MM.1S (cell line): ENCODE results near the gene TNRC18.

Source experiments
- EZH2 ChIP-seq: fragments of 300-600 bp; sonication (generic); optimal IDR thresholded peaks from 2 replicates; pipeline ENCODE3; 2017; ENCODE audit warnings: low read depth, mild to moderate bottlenecking, antibody characterized with exemption, low read length, mixed read lengths
- EZH2phosphoT487 ChIP-seq: fragments of 300-600 bp; sonication (generic); IDR thresholded peaks from 2 replicates; pipeline ENCODE4 v1.6.1; 2018; ENCODE audit warnings: antibody characterized with exemption, low read length
- TF ChIP-seq, protein P1 (sequence below): fragments of 300-600 bp; sonication (generic); IDR thresholded peaks from 2 replicates; pipeline ENCODE4 v1.5.1; 2016; ENCODE audit warnings: antibody characterized with exemption, low read length, mixed read lengths

DNA sequence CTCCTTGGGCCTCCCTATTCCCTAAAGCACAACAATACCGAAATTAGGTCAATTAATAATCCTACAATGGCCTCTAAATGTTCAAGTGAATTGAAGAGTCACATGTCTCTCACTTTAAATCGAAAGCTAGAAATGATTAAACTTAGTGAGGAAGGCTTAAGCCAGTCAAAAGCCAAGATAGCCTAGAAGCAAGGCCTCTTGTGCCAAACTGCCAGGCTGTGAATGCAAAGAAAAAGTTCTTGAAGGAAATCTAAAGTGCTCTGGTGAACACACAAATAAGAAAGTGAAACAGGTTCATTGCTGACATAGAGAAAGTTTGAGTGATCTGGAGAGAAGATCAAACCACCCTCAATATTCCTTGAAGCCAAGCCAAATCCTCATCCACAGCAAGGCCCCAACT lies 83.7 kb downstream of the TNRC18 start:
- TF ChIP-seq, protein P1, sequence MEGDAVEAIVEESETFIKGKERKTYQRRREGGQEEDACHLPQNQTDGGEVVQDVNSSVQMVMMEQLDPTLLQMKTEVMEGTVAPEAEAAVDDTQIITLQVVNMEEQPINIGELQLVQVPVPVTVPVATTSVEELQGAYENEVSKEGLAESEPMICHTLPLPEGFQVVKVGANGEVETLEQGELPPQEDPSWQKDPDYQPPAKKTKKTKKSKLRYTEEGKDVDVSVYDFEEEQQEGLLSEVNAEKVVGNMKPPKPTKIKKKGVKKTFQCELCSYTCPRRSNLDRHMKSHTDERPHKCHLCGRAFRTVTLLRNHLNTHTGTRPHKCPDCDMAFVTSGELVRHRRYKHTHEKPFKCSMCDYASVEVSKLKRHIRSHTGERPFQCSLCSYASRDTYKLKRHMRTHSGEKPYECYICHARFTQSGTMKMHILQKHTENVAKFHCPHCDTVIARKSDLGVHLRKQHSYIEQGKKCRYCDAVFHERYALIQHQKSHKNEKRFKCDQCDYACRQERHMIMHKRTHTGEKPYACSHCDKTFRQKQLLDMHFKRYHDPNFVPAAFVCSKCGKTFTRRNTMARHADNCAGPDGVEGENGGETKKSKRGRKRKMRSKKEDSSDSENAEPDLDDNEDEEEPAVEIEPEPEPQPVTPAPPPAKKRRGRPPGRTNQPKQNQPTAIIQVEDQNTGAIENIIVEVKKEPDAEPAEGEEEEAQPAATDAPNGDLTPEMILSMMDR, result no peak
- TF ChIP-seq EZH2phosphoT487 (no peak), EZH2 (no peak)
